ENCODE data around the gene RAB8B. TPM values are rescaled to one million over a fixed set of nuclear protein-coding genes. Genes with fewer than 3 reads are reported as not detected.

RAB8B gene
- total RNA-seq, 4 donors from 2014 or later, result 26.1 to 48.1 (median 33.0) TPM

- H3K27me3 ChIP-seq, result no peaks in the 10 kb centered on the region
- no peak for ATAC-seq
- 80 to 100% methylated on average over 1 to 2 of the region's 2 CpGs for WGBS, 2 donors (ENCODE audit: low coverage in 1 of 2)
- peaks cover 6 to 18% (median 8%) of the 10 kb centered on the region in 3 donors for H3K4me1 ChIP-seq
- no peak overlapping the region for H3K4me3 ChIP-seq
- H3K36me3 ChIP-seq, result peaks cover 0 to 22% of the 10 kb centered on the region in 2 donors
- H3K9me3 ChIP-seq, result no peaks in the 10 kb centered on the region
- no peak overlapping the region for H3K27ac ChIP-seq
- no peak for TF ChIP-seq POLR2AphosphoS5 (IDR thresholded peaks at IDR 0.05)
- no peak for TF ChIP-seq EP300 (IDR thresholded peaks at IDR 0.05)
- TF ChIP-seq, protein P1, sequence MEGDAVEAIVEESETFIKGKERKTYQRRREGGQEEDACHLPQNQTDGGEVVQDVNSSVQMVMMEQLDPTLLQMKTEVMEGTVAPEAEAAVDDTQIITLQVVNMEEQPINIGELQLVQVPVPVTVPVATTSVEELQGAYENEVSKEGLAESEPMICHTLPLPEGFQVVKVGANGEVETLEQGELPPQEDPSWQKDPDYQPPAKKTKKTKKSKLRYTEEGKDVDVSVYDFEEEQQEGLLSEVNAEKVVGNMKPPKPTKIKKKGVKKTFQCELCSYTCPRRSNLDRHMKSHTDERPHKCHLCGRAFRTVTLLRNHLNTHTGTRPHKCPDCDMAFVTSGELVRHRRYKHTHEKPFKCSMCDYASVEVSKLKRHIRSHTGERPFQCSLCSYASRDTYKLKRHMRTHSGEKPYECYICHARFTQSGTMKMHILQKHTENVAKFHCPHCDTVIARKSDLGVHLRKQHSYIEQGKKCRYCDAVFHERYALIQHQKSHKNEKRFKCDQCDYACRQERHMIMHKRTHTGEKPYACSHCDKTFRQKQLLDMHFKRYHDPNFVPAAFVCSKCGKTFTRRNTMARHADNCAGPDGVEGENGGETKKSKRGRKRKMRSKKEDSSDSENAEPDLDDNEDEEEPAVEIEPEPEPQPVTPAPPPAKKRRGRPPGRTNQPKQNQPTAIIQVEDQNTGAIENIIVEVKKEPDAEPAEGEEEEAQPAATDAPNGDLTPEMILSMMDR (IDR thresholded peaks at IDR 0.05), result no peak
- no peak for TF ChIP-seq POLR2A (IDR thresholded peaks at IDR 0.05)
These were observed 62.3 kb downstream of the RAB8B start for GRCh38 chr15:63251701-63252100.

- WGBS, 2 donors (ENCODE audit: low coverage in 1 of 2), result 94 to 95% methylated on average over 2 of the region's 2 CpGs
- Histone ChIP-seq H3K36me3 (peaks cover 0 to 24% of the 10 kb centered on the region in 2 donors), H3K9me3 (no peaks in the 10 kb centered on the region), H3K27me3 (no peaks in the 10 kb centered on the region), H3K27ac (no peak overlapping the region), H3K4me3 (no peak overlapping the region), H3K4me1 (peaks cover 6 to 15% (median 6%) of the 10 kb centered on the region in 3 donors)
- no peak for ATAC-seq
- TF ChIP-seq, protein P1 (IDR thresholded peaks at IDR 0.05), result no peak
- TF ChIP-seq POLR2AphosphoS5 (IDR thresholded peaks at IDR 0.05) (no peak), POLR2A (IDR thresholded peaks at IDR 0.05) (no peak)
These were observed 62.9 kb downstream of the RAB8B start for GRCh38 chr15:63252292-63252691.

DNA sequence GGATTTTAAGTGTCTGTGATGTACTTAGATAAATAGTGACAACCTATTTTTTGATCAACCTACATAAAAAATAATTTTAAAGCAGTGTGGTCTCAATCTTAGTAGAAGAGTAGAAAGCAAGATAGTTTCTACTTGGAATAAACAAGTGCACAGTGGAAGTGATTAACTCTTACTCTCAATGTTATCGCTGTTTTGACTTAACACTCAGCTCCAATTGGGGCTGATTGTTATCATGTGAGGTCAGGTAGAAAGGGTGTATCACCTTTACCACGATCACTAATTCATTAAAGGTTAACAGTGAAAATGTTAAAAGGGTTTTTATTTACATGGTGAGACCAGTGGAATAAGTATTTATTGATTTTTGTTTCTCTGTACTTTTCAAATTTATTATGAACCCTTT is 65.6 kb downstream of the RAB8B start:
- no peak for ATAC-seq
- 81 to 90% methylated on average over 2 of the region's 2 CpGs for WGBS, 2 donors (ENCODE audit: low coverage in 1 of 2)
- no peak overlapping the region for H3K27ac ChIP-seq
- peaks cover 0 to 7% (median 3%) of the 10 kb centered on the region in 3 donors for H3K4me1 ChIP-seq
- H3K4me3 ChIP-seq, result no peak overlapping the region
- no peaks in the 10 kb centered on the region for H3K27me3 ChIP-seq
- peaks cover 0 to 47% of the 10 kb centered on the region in 2 donors for H3K36me3 ChIP-seq
- H3K9me3 ChIP-seq, result no peaks in the 10 kb centered on the region
- TF ChIP-seq POLR2A (IDR thresholded peaks at IDR 0.05), result no peak
- TF ChIP-seq EP300 (IDR thresholded peaks at IDR 0.05), result no peak
- TF ChIP-seq, protein P1 (IDR thresholded peaks at IDR 0.05), result no peak
- TF ChIP-seq POLR2AphosphoS5 (IDR thresholded peaks at IDR 0.05), result no peak

DNA sequence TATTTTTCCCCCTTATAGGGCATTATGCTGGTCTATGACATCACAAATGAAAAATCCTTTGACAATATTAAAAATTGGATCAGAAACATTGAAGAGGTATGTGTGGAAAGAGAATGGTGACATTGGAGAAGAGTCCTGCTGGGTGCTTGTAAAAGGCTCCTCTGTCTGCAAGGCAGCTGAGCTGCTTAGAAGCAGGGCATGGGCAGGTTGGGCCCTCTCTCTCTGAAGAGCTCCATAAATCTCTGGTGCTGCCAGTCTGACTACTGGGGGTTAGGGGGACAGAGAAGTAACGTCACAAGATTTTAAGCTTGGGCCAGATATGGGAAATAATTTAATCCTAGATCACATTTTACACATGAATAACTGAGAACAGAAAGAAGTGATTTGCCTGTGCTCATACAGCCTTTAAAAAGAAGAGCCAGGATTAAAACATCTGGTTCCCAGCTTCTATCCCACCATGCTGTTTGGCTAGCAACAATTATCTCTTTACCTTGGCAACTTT is 66.1 kb downstream of the RAB8B start:
- 63 to 88% methylated on average over 1 of the region's 1 CpG for WGBS, 2 donors (ENCODE audit: low coverage in 1 of 2)
- TF ChIP-seq EP300 (IDR thresholded peaks at IDR 0.05), result no peak
- TF ChIP-seq, protein P1 (IDR thresholded peaks at IDR 0.05), result no peak
- TF ChIP-seq POLR2A (IDR thresholded peaks at IDR 0.05), result no peak
- no peak for TF ChIP-seq POLR2AphosphoS5 (IDR thresholded peaks at IDR 0.05)
- H3K27ac ChIP-seq, result no peak overlapping the region

More for the DNA sequence above, 66.1 kb downstream of the RAB8B start:
- no peaks in the 10 kb centered on the region for H3K9me3 ChIP-seq
- H3K36me3 ChIP-seq, result peaks cover 0 to 47% of the 10 kb centered on the region in 2 donors
- no peaks in the 10 kb centered on the region for H3K27me3 ChIP-seq
- H3K4me1 ChIP-seq, result peaks cover 0 to 7% (median 3%) of the 10 kb centered on the region in 3 donors
- H3K4me3 ChIP-seq, result no peak overlapping the region
- ATAC-seq, result no peak
